Bronchial epithelial cell (primary cell): ENCODE data around the gene MUC4. TPM values are rescaled to one million over a fixed set of nuclear protein-coding genes. Genes with fewer than 3 reads are reported as not detected.
"Not testable (repeated sequence)": the region's sequence is repeated elsewhere in the genome, so short reads cannot be mapped to it uniquely, and the experiment has no call there.

Experiments used
- DNase-seq: peaks from one replicate; pipeline ENCODE4 v3.0.0-alpha.2; 2010; ENCODE audit warnings: low read depth
- FAIRE-seq: peaks from 2 replicates; lab custom pipeline; 2011; peaks lifted over from hg19 to GRCh38; lab: Jason Lieb, UNC
- H3K27me3 ChIP-seq: 2 replicates; pipeline ENCODE4 v1.5.1; 2011; ENCODE audit warnings: low read length; ENCODE audit not compliant: control insufficient read depth, insufficient read depth
- H3K36me3 ChIP-seq: 2 replicates; pipeline ENCODE4 v1.5.1; 2011; ENCODE audit warnings: low read length; ENCODE audit not compliant: control insufficient read depth, insufficient read depth
- H3K4me3 ChIP-seq: 2 replicates; pipeline ENCODE4 v1.5.1; 2011; ENCODE audit warnings: mild to moderate bottlenecking, low read depth, low read length, control low read depth
- total RNA-seq: library from RNA; depleted of rRNA; stranded (reverse); fragments of >200 nt; gene quantifications from 2 replicates; pipeline ENCODE4 v1.2.1, GENCODE V29; 2014
- TF ChIP-seq, protein P1 (sequence below): IDR thresholded peaks from 2 replicates; pipeline ENCODE4 v1.5.1; 2011; ENCODE audit warnings: mild to moderate bottlenecking, moderate library complexity, low read length, control low read depth, inconsistent platforms; ENCODE audit not compliant: insufficient read depth, severe bottlenecking

The MUC4 gene
- total RNA-seq, 1 donor from 2014 or later = 0.26 TPM

DNA sequence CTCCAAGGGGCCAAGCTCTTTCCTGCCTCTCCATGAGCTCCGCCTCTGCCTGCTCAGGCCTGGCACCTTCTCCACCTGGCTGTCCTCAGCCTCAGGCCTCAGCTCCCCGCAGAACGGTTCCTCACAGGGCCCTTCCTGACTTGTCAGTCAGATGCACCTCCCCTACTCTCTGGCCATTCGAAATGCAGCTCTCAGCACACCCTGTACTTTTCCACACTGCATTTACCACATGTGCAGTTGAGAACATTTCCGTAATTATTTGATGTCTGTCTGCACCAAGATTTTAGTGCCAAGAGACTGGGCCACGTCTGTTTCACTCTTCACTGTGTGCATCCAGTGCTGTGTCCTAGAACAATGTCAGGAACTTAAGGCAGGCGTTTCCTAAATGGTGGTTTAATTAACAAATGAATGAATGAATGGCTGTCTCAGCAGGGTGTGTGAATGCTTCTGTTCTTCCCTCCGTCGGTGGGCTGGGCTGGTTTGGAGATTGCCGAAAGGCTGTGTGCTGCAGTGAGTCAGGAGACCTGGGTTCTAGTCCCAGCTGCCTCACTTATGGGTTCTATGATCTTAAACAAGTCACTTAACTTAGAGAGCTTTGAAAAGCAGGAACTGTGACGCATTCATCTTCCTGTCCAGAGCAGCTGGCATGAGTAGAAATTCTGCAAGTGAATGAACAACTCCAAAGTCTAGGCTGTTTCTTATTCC is 5.4 kb downstream of the MUC4 start:
- FAIRE-seq (peak; percentile 58), DNase-seq (no peak)
- Histone ChIP-seq H3K27me3 (peaks cover 16% of the 10 kb centered on the region), H3K36me3 (no peaks in the 10 kb centered on the region), H3K4me3 (no peak overlapping the region)
- TF ChIP-seq, protein P1, sequence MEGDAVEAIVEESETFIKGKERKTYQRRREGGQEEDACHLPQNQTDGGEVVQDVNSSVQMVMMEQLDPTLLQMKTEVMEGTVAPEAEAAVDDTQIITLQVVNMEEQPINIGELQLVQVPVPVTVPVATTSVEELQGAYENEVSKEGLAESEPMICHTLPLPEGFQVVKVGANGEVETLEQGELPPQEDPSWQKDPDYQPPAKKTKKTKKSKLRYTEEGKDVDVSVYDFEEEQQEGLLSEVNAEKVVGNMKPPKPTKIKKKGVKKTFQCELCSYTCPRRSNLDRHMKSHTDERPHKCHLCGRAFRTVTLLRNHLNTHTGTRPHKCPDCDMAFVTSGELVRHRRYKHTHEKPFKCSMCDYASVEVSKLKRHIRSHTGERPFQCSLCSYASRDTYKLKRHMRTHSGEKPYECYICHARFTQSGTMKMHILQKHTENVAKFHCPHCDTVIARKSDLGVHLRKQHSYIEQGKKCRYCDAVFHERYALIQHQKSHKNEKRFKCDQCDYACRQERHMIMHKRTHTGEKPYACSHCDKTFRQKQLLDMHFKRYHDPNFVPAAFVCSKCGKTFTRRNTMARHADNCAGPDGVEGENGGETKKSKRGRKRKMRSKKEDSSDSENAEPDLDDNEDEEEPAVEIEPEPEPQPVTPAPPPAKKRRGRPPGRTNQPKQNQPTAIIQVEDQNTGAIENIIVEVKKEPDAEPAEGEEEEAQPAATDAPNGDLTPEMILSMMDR = no peak

DNA sequence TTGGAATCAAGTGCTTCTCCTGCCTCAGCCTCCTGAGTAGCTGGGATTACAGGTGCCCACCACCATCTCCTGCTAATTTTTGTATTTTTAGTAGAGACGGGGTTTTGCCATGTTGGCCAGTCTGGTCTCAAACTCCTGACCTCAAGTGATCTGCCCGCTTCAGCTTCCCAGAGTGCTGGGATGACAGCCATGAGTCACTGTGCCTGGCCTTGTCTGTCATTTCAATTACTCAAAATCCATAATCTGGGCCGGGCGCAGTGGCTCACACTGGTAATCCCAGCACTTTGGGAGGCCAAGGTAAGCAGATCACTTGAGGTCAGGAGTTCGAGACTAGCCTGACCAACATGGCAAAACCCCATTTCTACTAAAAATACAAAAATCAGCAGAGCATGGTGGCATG is 6.1 kb downstream of the MUC4 start:
- DNase-seq, H3K36me3 ChIP-seq, H3K4me3 ChIP-seq, FAIRE-seq: not testable (repeated sequence)
- peaks cover 19% of the 10 kb centered on the region for H3K27me3 ChIP-seq

DNA sequence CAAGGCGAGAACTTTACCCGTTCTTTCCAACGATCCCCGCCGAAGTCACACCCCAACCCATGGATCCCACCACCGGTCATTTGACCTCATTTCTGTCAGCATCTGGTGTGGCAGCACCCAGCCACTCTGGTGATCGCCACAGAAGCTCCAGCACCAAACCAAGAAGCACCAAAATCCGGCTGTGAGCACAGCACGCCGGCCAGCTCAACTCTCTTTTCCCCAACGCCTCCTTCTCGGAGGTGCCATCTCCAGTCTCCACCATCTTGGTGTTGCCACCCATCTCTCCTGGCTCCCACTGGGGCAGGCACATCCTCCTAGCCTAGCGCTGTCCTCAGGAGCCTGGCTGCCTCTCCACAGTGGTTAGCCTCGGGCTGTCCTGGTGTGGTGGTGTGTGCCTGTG is 6.5 kb downstream of the MUC4 start:
- Histone ChIP-seq H3K4me3 (no peak overlapping the region), H3K36me3 (no peaks in the 10 kb centered on the region), H3K27me3 (peaks cover 18% of the 10 kb centered on the region)
- TF ChIP-seq, protein P1 = no peak
- FAIRE-seq (no peak), DNase-seq (no peak)

DNA sequence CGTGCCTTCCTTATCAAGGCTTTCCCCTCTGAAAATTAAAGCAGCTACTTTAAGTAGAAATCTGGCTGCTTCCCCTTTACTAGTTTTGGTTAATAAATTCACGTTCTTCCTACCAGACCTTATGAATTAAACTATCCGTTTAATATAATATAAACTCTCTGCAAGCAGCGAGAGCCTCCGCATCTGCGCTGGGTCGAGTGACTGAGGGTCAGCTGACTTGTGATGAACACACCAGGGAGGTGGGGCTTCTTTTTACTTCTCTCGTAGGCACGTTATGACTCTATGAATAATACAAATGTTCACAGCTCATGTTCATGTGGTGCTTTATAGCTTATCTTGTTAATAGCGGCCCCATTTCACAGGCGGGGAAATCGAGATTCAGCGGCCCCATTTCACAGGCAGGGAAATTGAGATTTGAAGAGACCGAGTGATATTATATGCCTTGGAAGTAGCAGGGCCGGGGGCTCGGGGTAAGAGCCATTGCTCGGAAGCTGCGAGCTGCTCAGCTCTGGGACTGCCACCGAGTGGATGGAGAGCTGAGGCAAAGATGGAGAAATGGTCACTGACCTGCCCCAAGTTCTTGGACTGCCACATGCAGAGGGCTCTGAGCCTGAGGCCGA is 8.3 kb downstream of the MUC4 start:
- DNase-seq (no peak), FAIRE-seq (no peak)
- Histone ChIP-seq H3K4me3 (no peak overlapping the region), H3K36me3 (no peaks in the 10 kb centered on the region), H3K27me3 (peaks cover 18% of the 10 kb centered on the region)
- TF ChIP-seq, protein P1 = no peak

DNA sequence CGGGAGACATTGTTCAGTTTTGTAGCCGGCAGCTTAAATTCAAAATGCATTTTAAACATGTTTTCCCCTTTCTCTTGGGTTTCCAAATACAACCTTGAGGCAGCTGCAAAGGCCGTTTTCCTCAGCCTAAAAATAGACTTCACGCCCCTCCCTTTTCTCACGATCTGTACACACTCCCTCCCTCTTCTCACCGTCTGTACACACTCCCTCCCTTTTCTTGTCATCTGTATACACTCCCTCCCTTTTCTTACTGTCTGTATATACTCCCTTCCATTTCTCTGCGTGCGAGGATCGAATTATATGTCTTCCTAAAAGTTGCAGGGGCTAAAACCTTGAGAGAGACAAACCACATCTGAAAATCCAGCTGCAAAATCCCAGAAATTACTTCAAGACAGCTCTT is 8.9 kb downstream of the MUC4 start:
- DNase-seq = no peak
- no peak overlapping the region for H3K4me3 ChIP-seq
- H3K36me3 ChIP-seq = no peaks in the 10 kb centered on the region
- peaks cover 18% of the 10 kb centered on the region for H3K27me3 ChIP-seq
- no peak for FAIRE-seq
- TF ChIP-seq, protein P1 = no peak

DNA sequence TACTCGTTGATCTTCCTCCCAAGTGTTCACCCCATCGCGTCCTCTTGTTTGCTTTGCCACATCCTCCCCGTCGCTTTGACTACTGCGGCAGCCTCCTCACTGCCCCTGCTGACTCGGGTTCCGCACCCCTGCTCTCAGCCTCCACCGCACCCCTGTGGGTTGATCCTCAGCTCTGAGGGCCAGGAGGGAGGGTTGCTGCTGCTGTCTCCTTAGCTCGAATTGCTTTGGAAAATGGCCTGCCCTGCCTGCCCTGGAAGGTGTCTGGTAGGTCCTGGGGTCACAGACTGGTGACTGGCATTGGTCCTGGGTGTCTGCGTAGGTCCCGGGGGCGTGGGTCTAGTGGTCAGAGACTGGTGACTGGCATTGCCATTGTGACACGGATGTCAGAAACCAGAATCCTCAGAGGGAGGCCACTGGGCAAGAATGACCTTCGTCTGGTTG is 9.4 kb downstream of the MUC4 start:
- Histone ChIP-seq H3K4me3 (no peak overlapping the region), H3K36me3 (no peaks in the 10 kb centered on the region), H3K27me3 (peaks cover 18% of the 10 kb centered on the region)
- TF ChIP-seq, protein P1 = no peak
- DNase-seq = no peak
- no peak for FAIRE-seq
